Measurements from ENCODE around the gene CERK. TPM values are rescaled to one million over a fixed set of nuclear protein-coding genes. Genes with fewer than 3 reads are reported as not detected.

The CERK gene
- total RNA-seq, 2 donors from 2014 or later, result 90.7 to 124 TPM

GRCh38 chr22:46748206-46748907 lies 10.3 kb upstream of the CERK start:
- Mint-ChIP-seq H3K36me3 (ENCODE audit: low read depth) (no peaks in the 10 kb centered on the region), H3K27ac (peak overlapping the region; percentile 92), H3K4me1 (peaks cover 22% of the 10 kb centered on the region), H3K9me3 (no peaks in the 10 kb centered on the region), H3K4me3 (peak overlapping the region; percentile 82), H3K27me3 (no peaks in the 10 kb centered on the region)
- no peak for ATAC-seq (replicated peaks)

DNA sequence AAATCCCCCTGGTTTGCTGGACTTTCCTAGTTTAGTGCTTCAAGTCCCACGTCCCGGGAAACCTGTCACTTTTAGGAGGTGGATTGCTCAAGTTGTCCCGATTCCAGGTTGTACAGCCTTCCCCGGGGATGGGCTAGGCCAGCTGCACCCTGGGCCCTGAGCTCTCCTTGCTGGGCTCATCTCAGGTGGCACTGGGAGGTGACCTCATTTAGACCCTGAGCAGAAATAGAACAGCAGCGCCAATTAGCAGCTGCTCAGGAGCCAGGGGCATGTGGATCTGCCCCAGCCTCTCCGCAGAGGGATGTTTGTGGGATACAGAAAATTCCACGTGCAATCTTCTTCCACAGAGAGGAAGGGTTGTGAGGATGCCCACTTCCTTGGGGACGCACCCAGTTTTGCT lies 9.6 kb upstream of the CERK start:
- Mint-ChIP-seq H3K36me3 (ENCODE audit: low read depth) (no peaks in the 10 kb centered on the region), H3K4me3 (no peak overlapping the region), H3K9me3 (no peaks in the 10 kb centered on the region), H3K27me3 (no peaks in the 10 kb centered on the region), H3K27ac (no peak overlapping the region), H3K4me1 (peaks cover 22% of the 10 kb centered on the region)
- no peak for ATAC-seq (replicated peaks)

DNA sequence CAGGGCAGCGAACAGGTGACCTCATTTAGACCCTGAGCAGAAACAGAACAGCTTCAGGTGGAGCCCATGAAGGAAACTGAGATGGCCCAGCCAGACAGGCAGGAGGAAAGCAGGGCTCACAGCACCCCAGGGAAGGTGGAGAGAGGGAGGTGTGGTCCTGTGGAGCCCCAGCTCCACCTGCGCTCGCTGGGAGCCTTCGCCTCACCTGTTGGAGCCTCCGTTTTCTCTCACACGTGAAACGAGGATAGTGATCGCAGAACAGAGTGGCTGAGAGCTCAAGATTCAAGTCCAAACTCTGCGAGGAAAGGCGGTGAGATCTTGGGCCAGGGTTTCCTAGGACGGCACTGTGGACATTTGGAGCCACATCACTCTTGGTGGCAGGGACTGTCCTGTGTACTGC lies 8.6 kb upstream of the CERK start:
- no peak overlapping the region for H3K4me3 Mint-ChIP-seq
- no peaks in the 10 kb centered on the region for H3K9me3 Mint-ChIP-seq
- peaks cover 22% of the 10 kb centered on the region for H3K4me1 Mint-ChIP-seq
- no peak for ATAC-seq (replicated peaks)
- H3K27me3 Mint-ChIP-seq, result no peaks in the 10 kb centered on the region
- no peaks in the 10 kb centered on the region for H3K36me3 Mint-ChIP-seq (ENCODE audit: low read depth)
- no peak overlapping the region for H3K27ac Mint-ChIP-seq

DNA sequence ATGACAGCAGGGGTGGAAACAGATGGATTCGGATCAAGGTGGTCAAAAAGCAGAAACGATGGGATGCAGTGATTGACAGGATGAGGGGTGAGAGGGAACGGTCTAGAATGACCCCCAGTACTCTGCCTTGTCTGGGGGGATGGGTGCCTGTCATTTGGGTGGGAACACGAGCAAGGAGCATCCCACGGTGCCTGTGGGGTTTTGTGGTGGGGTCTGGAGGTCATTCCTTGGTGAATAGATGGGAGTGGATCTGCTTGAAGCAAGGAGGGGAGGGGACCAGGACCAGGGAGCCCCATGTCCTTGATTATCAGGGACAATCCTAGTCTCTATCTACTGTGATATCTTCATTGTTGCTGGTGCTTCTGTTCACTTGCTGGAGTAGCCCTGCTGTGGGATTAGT lies 8.1 kb upstream of the CERK start:
- Mint-ChIP-seq H3K4me1 (peaks cover 22% of the 10 kb centered on the region), H3K27ac (no peak overlapping the region), H3K4me3 (no peak overlapping the region), H3K9me3 (no peaks in the 10 kb centered on the region), H3K36me3 (ENCODE audit: low read depth) (no peaks in the 10 kb centered on the region), H3K27me3 (no peaks in the 10 kb centered on the region)
- ATAC-seq (replicated peaks), result no peak

DNA sequence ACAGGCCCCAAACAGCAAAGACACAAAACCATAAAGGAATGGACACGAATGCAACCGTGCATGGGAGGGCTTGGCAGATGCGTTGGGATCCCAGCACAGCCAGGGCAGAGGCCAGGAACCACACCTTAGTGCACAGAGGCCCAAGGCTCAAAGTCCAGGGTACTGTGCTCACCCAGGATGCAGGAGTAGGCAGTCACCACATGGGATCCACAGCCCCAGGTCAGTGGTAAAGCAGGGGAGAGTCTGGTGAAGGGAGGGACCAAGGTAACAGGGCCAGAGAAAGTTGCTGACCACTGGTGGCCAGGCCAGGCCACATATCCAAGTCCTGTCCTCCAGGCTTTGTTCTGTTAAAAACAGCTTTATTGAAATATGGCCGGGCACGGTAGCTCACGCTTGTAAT lies 6.5 kb upstream of the CERK start:
- Mint-ChIP-seq H3K9me3 (no peaks in the 10 kb centered on the region), H3K27me3 (no peaks in the 10 kb centered on the region), H3K27ac (no peak overlapping the region), H3K36me3 (ENCODE audit: low read depth) (no peaks in the 10 kb centered on the region), H3K4me1 (peaks cover 10% of the 10 kb centered on the region), H3K4me3 (no peak overlapping the region)
- ATAC-seq (replicated peaks), result no peak

GRCh38 chr22:46742576-46743221 lies 4.6 kb upstream of the CERK start:
- peak overlapping the region; percentile 25 for H3K27ac Mint-ChIP-seq
- peaks cover 4% of the 10 kb centered on the region for H3K36me3 Mint-ChIP-seq (ENCODE audit: low read depth)
- no peaks in the 10 kb centered on the region for H3K27me3 Mint-ChIP-seq
- no peak for ATAC-seq (replicated peaks)
- H3K9me3 Mint-ChIP-seq, result no peaks in the 10 kb centered on the region
- peaks cover 4% of the 10 kb centered on the region for H3K4me1 Mint-ChIP-seq
- H3K4me3 Mint-ChIP-seq, result no peak overlapping the region

- no peak for ATAC-seq (replicated peaks)
- H3K9me3 Mint-ChIP-seq, result no peaks in the 10 kb centered on the region
- peak overlapping the region; percentile 67 for H3K27ac Mint-ChIP-seq
- no peaks in the 10 kb centered on the region for H3K27me3 Mint-ChIP-seq
- H3K36me3 Mint-ChIP-seq (ENCODE audit: low read depth), result peaks cover 10% of the 10 kb centered on the region
- H3K4me3 Mint-ChIP-seq, result no peak overlapping the region
- peaks cover 4% of the 10 kb centered on the region for H3K4me1 Mint-ChIP-seq
These were observed 4.0 kb upstream of the CERK start for GRCh38 chr22:46741974-46742519.

DNA sequence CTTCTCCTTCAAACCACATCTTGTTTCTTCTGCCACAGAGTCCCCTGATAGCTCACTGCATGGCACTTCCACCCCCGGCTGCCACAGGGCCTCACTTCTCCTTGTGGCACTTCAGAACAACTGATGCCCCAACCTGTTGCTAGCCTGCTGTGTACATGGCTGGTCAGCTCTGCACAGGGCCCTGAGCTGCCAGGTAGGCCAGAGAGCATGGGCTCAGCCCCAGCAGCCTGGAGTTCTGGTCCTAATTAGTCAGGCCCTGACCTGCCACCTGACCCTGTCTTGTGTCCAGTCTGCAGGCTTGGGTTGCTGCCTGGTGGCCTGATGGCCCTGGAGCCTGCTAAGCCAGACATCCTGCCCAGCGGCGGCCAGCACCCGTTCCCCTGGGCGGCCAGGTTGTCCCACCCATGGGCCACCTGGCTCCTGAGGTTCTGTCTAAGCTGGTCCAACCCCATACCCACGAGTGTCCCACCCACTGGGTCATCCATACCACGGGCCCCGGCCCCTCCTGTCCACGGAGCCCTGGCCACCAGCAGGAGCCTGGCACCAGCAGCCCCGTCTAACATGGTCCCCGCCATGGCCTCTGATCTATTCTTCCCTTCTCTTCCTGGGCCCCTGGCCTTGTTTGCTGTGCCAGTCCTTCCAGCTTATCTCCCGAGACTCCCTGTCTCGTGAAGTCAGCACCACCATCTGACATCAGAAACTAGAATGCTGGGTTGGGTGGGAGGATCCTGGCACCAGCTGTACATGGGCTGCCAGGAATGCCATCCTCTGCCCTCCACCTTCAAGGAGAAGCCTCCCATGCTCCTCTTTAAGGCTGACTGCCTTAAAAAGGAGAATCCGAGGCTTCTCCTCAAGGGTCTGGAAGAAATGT lies 3.1 kb upstream of the CERK start:
- peaks cover 19% of the 10 kb centered on the region for H3K36me3 Mint-ChIP-seq (ENCODE audit: low read depth)
- no peaks in the 10 kb centered on the region for H3K9me3 Mint-ChIP-seq
- peaks cover 4% of the 10 kb centered on the region for H3K4me1 Mint-ChIP-seq
- no peaks in the 10 kb centered on the region for H3K27me3 Mint-ChIP-seq
- H3K4me3 Mint-ChIP-seq, result no peak overlapping the region
- peak overlapping the region; percentile 67 for H3K27ac Mint-ChIP-seq
- no peak for ATAC-seq (replicated peaks)

- peak overlapping the region; percentile 87 for H3K4me3 Mint-ChIP-seq
- H3K36me3 Mint-ChIP-seq (ENCODE audit: low read depth), result peaks cover 37% of the 10 kb centered on the region
- ATAC-seq (replicated peaks), result peak; percentile 80
- peak overlapping the region; percentile 86 for H3K27ac Mint-ChIP-seq
- no peaks in the 10 kb centered on the region for H3K9me3 Mint-ChIP-seq
- H3K4me1 Mint-ChIP-seq, result peaks cover 13% of the 10 kb centered on the region
- no peaks in the 10 kb centered on the region for H3K27me3 Mint-ChIP-seq
These were observed 1.2 kb upstream of the CERK start for GRCh38 chr22:46739094-46739870.

GRCh38 chr22:46738647-46739093 lies 618 bp upstream of the CERK start:
- Mint-ChIP-seq H3K4me1 (peaks cover 14% of the 10 kb centered on the region), H3K9me3 (no peaks in the 10 kb centered on the region), H3K27ac (peak overlapping the region; percentile 86), H3K27me3 (no peaks in the 10 kb centered on the region), H3K36me3 (ENCODE audit: low read depth) (peaks cover 44% of the 10 kb centered on the region), H3K4me3 (peak overlapping the region; percentile 87)
- no peak for ATAC-seq (replicated peaks)

- peak overlapping the region; percentile 95 for H3K4me3 Mint-ChIP-seq
- peaks cover 14% of the 10 kb centered on the region for H3K4me1 Mint-ChIP-seq
- no peaks in the 10 kb centered on the region for H3K27me3 Mint-ChIP-seq
- peak overlapping the region; percentile 94 for H3K27ac Mint-ChIP-seq
- peaks cover 54% of the 10 kb centered on the region for H3K36me3 Mint-ChIP-seq (ENCODE audit: low read depth)
- H3K9me3 Mint-ChIP-seq, result no peaks in the 10 kb centered on the region
- ATAC-seq (replicated peaks), result peak; percentile 22
These were observed 712 bp downstream of the CERK start for GRCh38 chr22:46737105-46737975.

DNA sequence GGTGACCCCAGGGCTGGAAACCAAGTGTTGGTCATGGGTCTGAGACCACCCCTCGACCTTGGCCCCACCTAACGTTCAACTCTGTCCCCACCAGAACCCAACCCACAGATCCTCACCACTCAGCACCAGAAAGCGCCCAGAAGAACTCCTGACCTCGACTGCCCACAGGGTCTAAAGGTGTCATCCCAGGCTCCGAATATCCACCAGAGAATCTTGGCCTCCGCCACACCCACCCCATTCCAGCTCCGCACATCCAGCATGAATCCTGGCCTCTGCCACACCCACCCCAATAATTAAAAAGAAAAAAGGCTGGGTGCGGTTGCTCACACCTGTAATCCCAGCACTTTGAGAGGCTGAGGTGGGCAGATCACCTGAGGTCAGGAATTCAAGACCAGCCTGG lies 1.3 kb downstream of the CERK start:
- Mint-ChIP-seq H3K27ac (peak overlapping the region; percentile 94), H3K4me1 (peaks cover 17% of the 10 kb centered on the region), H3K27me3 (no peaks in the 10 kb centered on the region), H3K9me3 (no peaks in the 10 kb centered on the region), H3K4me3 (peak overlapping the region; percentile 95), H3K36me3 (ENCODE audit: low read depth) (peaks cover 60% of the 10 kb centered on the region)
- ATAC-seq (replicated peaks), result no peak
